ENCODE data around the gene PHOX2B. TPM values are rescaled to one million over a fixed set of nuclear protein-coding genes. Genes with fewer than 3 reads are reported as not detected.

The PHOX2B gene
- total and polyA plus RNA-seq, 9 of the 15 experiments (the other 6 are each of a cell fraction or from before 2014, with no cell fraction given): not detected

DNA sequence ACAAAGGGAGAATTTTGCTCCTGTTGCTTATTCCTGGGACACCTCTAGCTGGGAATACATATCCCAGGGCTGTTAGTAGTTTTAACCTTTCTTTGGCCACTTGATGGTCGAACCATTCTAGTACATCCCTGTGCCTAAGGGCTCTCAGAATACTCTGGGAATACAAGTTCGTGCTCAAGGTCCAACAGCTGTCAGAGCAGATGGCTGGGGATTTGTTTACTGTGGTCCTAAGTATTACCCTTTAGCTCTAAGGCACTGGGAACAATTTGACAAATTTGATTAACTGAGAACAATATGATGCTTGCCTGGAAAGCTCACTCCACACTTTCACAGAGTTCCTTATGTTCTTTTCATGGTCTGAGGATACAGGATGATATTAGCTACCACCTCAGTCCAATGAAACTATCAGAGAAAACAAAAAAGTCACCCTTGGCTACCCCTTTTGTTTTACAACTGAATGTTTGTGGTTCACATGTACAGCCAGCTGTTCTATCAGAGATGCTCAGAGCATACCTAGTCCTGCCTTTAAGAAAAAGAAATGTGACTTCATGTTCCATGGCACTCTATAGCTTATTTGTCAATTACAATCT lies 47.4 kb upstream of the PHOX2B start:
- H4K20me1 ChIP-seq (replicated peaks; ENCODE audit: control insufficient read depth, insufficient read depth, low read length): no peaks in the 10 kb centered on the region; the same call in 1 of the 2 replicates
- intact Hi-C loops (cut with micrococcal nuclease) (no loop called here), in situ Hi-C loops (cut with MboI) (no loop called here)
- DNase-seq (ENCODE audit: extremely low read depth in 1 of 4, low spot score in 3 of 4) (no peak), FAIRE-seq (no peak), ATAC-seq (no peak)
- no peak overlapping the region for H3K9ac ChIP-seq (ENCODE audit: insufficient read depth in 1 of 2, low read depth in 2 of 2, low read length in 2 of 2)
- BruUV-seq (replicated peaks): no TSS peak
- no peaks in the 10 kb centered on the region for H3K9me3 ChIP-seq (replicated peaks; ENCODE audit: control insufficient read depth, insufficient read depth, low read depth, low read length)
- H3K4me2 ChIP-seq (ENCODE audit: insufficient read depth, low read length): no peak overlapping the region
- H3K36me3 ChIP-seq (ENCODE audit: control insufficient read depth, insufficient read depth, low read length): no peaks in the 10 kb centered on the region
- no peaks in the 10 kb centered on the region for H3K9me1 ChIP-seq (ENCODE audit: control insufficient read depth, insufficient read depth, low read length)
- no peak overlapping the region for H3K4me3 ChIP-seq
- H3K79me2 ChIP-seq (ENCODE audit: control insufficient read depth, insufficient read depth, low read length): no peaks in the 10 kb centered on the region
- POLR2A ChIA-PET: interaction anchor here (1.2 to 1.4 kb wide), 2 partner anchors 15 to 17 kb away, joined by 3 read pairs; no protein-coding TSS in a partner anchor
- H3K4me1 ChIP-seq (replicated peaks in 1 of 2; ENCODE audit: control insufficient read depth in 2 of 2, insufficient read depth in 2 of 2, low read length in 2 of 2): no peaks in the 10 kb centered on the region
- no peak for TF ChIP-seq ZKSCAN3 (CRISPR knock-in tag; IDR thresholded peaks at IDR 0.05)
- TF ChIP-seq NFIC (IDR thresholded peaks at IDR 0.05): no peak
- TF ChIP-seq MAFG (tag; conservative IDR thresholded peaks at IDR 0.05): no peak
- no peak for TF ChIP-seq PYGO2 (tag; IDR thresholded peaks at IDR 0.05)
- TF ChIP-seq ZNF143 (CRISPR knock-in tag; IDR thresholded peaks at IDR 0.05): no peak
- TF ChIP-seq NFATC3 (IDR thresholded peaks at IDR 0.05): no peak
- no peak for TF ChIP-seq RBM34 (IDR thresholded peaks at IDR 0.05; ENCODE audit: borderline replicate concordance, insufficient read depth, low read length)
- no peak for TF ChIP-seq ZSCAN32 (CRISPR knock-in tag; IDR thresholded peaks at IDR 0.05)
- no peak for TF ChIP-seq SIN3B (IDR thresholded peaks at IDR 0.05; ENCODE audit: low read depth)
- TF ChIP-seq ZNF561 (CRISPR knock-in tag; conservative IDR thresholded peaks at IDR 0.05): no peak
- no peak for TF ChIP-seq IRF1 (CRISPR knock-in tag; IDR thresholded peaks at IDR 0.05; ENCODE audit: borderline replicate concordance)
- TF ChIP-seq TAF1 (IDR thresholded peaks at IDR 0.05; ENCODE audit: control insufficient read depth, extremely low read depth, insufficient read depth, low read length, severe bottlenecking): no peak
- TF ChIP-seq TBP (optimal IDR thresholded peaks at IDR 0.05; ENCODE audit: low read depth, low read length): no peak
- TF ChIP-seq STAG1 (CRISPR knock-in tag; IDR thresholded peaks at IDR 0.05; ENCODE audit: borderline replicate concordance): no peak
- TF ChIP-seq PBX2 (CRISPR knock-in tag; IDR thresholded peaks at IDR 0.05; ENCODE audit: low read depth): no peak
- no peak for TF ChIP-seq PBX2 (tag; conservative IDR thresholded peaks at IDR 0.05; ENCODE audit: low read depth)
- no peak for TF ChIP-seq ELF4 (CRISPR knock-in tag; IDR thresholded peaks at IDR 0.05)
- H2AFZ ChIP-seq (ENCODE audit: low read depth, low read length): no peak overlapping the region
- 6% methylated on average over 2 of the region's 2 CpGs for WGBS (ENCODE audit: insufficient coverage, low coverage, missing lambda C conversion rate)
- H3K27me3 ChIP-seq (ENCODE audit: control insufficient read depth in 2 of 2, insufficient read depth in 2 of 2, low read length in 2 of 2): no peaks in the 10 kb centered on the region
- CTCF ChIA-PET (ENCODE audit: low intra/inter-chr PET ratio): no interaction called here
- no peak overlapping the region for H3K27ac ChIP-seq (ENCODE audit: extremely low read depth, low read depth, low read length)
